PFSK-1 (cell line): ENCODE data around the gene ARHGAP12.

Source experiments
- POLR2AphosphoS5 ChIP-seq: IDR thresholded peaks from 2 replicates; pipeline ENCODE4 v1.6.1; 2012; ENCODE audit warnings: low read depth, mild to moderate bottlenecking, control low read depth, low read length, moderate library complexity
- SIN3A ChIP-seq: IDR thresholded peaks from 2 replicates; pipeline ENCODE4 v1.6.1; 2012; ENCODE audit warnings: mild to moderate bottlenecking, low read length, moderate library complexity, borderline replicate concordance; ENCODE audit not compliant: insufficient read depth

GRCh38 chr10:31930023-31930751 is 1.6 kb upstream of the ARHGAP12 start:
- TF ChIP-seq POLR2AphosphoS5 (no peak), SIN3A (no peak)
